DMS153 (cell line): ENCODE measurements around the gene ROR1.

ENCODE experiments used
- DNase-seq: peaks from one replicate; lab custom pipeline; 2025; lab: John Stamatoyannopoulos, UW

ROR1 gene

DNA sequence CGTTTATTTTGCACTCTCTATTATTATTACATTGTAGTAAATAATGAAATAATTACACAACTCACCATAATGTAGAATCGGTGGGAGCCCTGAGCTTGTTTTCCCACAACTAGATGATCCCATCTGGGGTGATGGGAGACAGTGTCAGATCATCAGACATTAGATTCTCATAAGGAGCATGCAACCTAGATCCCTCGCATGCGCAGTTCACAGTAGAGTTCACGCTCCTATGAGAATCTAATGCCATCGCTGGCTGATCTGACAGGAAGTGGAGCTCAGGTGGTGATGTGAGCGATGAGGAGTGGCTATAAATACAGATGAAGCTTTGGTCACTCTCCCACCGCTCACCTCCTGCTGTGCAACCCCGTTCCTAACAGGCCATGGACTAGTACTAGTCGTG lies 112.1 kb downstream of the ROR1 start:
- DNase-seq = no peak

DNA sequence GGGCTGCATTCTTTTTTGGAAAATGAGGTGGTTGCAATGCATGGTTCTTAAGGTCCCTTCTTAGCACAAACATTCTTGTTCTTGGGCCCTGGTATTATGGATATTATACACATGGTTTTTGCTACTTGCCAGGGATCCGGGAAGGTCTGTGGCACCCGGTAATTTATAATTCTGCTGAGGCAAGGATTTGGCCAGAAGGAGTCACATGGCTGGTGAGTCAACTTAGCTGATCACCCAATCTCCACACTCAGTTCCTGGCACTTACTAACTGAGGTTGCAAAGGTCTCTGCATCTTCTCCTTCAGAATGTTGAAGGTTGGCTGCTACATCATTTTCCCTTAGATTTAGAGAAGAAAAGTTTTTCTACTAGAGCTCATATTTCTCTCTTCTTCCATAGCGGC lies 112.5 kb downstream of the ROR1 start:
- DNase-seq = no peak

DNA sequence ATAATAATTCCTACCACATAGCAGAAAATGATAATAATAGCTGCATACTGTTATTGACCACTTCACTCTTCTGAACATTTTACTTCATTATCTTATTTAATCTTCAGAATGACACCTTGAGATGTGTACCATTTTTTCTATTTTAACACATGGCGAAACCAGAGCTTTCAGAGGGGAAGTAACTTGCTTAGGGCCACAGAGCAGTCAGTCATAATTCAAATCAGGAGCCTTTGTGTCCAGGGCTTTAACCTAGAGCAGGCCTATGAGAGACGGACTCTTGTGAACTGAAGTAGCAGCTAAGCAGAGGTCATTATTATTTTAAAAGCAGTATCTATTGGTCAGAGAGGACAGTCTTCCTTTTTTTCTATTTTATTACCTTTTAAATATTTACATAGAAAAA lies 114.0 kb downstream of the ROR1 start:
- DNase-seq = no peak

DNA sequence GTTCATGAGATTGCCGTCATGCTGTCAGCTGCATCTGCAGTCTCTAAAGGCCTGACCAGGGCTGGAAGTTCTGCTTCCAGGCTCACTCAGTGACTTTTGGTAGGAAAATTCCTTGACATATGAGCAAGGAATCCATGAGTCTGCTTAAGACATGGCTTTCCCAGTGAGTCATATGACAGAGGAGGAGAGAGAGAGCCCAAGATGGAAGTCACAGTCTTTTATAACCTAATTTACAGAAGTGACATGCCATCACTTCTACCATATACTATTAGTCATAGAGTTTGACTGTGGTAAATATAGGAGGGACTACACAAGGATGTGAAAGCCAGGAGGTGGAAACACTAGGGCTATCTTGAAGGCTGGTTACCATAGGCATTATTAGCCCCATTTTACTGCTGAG lies 115.2 kb downstream of the ROR1 start:
- DNase-seq = no peak

DNA sequence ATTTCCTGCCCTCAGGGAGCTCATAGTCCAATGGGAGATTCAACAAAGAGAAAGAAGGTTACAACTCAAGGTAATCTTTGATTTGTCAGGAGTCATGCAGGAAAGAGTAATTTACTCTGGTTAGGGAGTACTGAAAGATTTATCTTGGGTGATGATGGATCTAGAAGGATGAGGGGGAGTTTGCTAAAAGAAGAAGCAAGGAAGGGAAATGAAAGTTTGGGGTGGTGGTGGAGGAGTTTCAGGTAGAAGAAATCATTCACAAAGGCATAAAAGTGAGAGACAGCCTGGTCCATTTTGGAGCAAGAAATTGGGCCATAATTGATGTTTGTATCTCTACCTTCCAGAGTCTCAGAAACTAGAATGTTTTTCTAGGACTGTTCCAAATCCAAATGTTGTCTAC lies 116.7 kb downstream of the ROR1 start:
- DNase-seq = no peak

DNA sequence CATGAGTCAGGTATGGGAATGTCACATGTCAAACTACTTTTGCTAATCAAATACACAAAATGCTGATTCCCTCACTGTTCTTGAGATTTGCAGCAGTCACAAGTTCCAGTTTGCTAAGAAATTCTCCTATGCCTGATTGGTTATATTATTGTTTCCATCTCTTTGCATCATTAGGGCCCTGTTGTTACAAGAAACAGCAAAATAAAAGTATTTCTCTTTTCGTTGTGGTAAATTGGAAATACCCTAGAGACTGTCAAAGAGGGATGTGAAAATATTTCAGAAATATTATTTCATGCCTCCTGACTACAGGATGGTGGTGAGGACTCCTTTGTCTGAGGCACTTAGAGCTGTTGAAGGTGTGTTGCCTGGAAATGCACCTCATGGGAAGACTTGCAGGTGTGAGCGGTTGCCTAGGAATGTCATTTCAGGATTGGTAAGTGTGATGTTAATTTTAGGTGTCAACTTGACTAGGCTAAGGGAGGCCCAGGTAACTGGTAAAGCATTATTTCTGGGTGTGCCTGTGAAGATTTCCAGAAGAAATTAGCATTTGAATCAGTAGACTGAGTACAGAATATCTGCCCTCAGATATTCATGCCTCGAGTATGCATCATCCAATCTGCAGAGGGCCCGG lies 117.4 kb downstream of the ROR1 start:
- DNase-seq = no peak

DNA sequence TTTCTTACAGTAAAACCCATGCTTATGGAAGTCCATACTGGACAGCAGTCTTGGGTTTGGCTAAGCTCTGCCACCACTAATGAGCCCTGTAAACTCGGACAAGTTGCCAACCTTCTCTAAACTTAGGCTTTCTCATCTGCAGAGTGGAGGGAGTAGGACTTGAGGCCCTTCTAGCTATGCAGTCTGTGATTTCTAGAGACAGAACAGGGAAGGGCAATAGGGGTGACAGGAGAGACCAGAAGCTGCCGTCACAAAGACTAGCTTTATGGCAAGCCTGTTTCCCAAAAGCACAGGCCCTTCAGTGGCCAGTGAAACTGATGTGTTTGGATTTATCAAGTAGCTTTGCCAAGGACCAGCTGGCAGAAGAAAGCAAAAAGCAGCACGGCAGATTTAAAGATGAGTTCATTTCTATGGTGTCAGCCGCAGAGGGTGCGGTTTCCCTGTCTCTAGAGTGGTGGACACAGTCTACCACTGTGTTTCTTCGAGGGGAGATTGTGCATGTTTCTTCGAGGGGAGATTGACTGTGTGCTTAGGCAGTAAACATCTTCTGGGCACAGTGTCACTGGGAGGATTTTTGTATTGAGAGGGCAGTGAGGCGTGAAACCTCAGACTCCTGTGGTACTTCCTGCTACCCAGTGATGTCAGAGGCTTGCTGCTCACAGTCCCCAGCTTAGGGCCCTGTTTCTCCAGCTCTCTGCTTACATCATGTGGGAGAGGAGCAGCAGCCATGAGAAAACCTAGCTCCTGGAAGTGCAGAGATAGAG lies 119.0 kb downstream of the ROR1 start:
- peak; percentile 86 for DNase-seq

DNA sequence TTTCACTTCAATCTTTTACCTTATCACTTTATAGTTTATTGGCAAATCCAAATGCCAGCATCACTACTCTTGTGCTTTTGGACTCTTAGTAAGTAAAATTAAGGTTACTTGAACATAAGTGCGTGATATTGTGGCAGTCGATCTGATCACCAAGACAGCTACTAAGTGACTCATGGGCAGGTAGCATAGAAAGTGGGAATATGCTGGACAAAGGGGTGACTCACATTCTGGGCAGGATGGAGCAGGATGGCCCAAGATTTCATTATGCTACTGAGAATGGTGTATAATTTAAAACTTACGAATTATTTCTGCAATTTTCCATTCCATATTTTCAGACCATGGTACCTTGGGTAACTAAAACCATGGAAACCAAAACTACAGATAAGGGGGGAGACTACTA lies 120.2 kb downstream of the ROR1 start:
- no peak for DNase-seq

DNA sequence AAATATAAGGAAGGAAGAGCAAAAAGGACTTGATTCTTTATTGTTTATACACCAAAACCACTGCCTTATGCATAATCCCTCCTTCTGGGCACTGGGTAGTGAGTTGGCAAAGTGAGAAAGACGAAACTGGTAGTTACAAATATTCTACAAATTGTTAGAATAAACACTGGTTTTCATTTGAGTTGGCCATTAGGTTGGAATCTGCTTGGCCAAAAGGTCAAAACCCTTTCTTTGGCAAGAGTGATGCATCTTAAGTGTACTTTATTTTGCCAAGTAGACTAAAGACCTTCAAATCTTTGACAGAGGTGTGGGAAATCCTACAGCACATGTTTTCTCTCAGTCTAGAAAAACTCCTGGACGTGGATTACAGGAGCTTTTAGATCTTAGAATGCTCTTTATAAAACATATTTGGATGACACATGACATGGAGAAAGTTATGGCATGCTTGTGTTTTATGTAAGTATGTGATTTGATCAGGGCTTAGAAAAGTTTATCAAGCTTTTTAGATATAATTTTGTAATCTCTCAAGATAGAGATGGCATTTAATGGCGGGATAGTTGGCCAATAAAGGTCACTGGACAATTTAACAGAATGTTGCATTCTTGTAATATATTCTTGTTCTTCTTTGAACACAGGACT lies 120.9 kb downstream of the ROR1 start:
- DNase-seq = no peak

DNA sequence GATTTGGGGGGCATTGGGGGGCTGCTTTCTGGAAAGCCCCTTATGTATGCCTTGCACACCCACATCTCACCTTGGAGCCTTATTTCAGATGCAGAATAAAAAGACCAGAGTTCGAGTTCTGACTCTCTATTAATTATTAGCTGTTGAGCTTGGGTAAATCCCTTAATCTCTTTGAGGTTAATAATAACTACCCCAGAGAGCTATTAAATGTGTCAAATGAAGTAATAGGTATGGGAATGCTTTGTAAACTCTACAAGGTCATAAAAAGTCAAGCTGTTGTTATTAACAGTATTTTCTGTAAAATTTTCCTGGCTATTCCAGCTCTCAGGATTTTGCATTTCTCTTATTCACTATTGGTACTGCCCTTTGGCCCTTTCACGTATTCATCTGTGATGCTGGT lies 122.9 kb downstream of the ROR1 start:
- DNase-seq = no peak

DNA sequence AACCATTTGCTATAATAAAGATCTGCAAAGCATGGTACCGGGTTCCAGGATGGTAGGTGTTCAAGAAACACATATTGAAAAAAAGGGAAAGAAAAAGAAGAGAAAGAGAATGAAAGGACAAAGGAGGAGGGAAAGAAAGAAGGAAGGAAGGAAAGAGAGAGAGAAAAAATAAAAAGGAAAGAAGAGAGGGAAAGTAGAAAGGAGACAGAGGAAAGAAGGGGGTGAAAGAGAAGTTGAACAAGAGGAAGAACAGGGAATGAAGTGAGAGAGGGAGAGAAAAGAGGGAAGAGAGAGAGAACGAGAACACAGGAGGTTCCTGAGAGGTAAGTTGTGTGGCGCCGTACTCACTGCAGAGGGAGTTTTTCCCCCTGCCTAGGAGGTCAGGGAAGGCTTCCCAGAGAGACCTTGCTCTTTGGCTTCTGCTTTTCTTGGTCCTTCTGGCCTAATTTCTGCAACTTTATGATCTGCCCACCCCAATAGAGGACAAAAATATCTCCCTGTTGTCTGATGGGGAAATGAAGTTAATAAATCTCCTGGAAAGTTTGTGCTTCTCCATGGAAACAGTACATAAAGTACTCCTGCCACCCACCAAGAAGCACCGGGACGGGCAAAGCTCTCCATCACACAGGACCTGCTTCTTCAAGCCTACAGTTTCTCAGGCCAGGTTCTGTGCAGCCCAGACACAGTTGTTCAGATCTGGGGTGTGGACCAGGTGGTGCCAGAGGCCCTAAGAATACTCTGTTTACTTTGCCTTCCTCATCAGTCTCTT lies 124.8 kb downstream of the ROR1 start:
- no peak for DNase-seq

DNA sequence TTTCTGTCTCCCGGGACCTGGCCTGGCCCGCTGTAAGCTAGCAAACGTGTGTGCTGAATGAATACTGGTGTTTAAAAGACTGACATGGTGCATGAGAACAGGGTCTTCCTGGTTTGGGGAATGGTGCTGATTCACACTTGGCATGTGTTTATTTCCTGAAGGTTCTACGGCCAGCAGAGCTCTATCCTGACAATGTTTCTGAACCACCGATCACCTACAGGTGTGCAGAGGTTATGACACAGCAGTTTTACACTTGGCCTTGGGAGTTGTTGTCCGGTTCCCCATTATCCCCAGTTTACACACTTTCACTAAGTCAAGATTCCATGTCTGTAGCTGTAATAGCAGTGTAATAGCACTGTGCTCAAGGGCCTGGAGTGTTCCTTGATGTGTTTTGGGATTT lies 127.3 kb downstream of the ROR1 start:
- no peak for DNase-seq

DNA sequence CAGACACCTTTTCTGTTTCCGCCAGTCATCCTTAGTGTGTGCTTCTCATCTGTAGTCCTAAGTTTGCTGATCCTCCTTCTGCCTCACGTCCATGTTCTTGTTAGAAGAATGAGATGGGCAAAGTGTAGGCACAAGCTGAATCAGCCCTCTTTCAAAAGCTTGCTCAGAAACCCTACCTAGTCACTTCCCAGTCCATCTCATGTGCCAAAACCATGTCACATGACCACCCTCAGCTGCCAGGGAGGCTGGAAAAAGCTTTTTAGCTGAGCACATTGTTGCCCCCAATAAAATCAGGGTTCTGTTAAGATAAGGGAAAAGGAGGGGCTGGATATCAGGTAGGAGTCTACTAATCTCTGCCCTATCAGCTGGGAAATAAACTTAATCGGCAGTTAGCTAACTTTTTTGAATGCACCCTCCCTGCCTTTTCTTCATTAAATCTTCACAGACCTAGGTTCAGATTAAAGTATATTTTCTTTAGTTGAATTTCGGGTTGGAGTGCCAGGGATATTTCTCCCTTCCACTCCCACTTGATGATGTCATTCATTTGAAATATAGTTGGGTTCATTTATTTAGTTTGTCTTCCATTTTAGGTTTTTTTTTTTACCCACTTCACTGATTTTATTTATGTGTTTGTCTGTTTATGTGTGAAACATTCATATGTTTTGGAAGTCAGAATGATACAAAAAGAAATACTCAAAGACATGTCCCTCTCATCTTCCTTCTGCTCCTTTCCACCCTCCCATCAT lies 129.2 kb downstream of the ROR1 start:
- no peak for DNase-seq

DNA sequence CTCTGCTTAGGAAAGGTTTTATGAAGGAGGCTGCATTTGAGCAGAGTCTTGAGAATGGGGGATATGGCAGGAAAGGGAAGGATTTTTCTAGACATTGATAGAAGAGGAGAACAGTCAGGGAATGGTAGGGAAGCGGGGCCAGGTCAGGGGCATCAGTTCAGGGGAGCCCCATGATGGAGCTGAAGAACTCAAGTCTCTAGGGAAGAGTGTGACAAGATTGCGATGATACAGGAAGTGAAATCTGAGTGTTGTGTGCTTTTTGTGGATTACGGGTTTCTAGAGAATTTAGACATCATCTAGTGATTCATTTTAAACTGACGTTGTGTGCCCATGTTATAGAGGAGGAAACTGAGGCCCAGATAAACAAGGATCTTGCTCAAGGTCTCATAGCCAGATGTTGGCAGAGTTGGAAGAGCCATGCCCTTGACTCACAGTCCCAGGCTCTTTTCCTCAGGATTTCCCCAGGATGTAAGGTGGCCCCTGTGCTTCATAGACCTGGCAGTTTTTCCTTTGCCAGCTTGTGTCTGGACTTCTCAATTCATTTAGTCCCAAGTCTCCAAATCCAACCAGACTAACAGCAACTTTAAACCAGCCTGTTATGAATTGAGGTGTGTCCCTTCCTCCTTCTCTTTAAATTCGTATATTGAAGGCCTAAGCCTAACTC lies 130.3 kb downstream of the ROR1 start:
- no peak for DNase-seq

DNA sequence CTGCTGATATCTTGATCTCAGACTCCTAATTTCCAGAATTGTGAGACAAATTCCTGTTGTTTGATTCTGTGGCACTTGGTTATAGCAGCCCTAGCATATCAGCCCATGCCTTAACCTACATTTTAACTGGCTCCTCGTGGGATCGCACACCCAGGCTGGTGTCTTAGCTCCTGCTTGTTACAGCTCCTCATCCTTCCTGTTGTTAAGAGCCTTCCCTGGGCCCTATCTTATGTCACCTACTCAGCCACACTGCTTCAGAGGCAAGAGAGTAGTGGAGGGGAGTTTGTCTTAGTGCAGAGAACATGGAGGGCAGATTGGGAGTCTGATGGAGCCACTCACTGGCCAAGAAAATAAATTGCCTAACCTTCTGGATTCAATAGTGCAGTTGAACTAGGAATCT lies 131.0 kb downstream of the ROR1 start:
- no peak for DNase-seq

DNA sequence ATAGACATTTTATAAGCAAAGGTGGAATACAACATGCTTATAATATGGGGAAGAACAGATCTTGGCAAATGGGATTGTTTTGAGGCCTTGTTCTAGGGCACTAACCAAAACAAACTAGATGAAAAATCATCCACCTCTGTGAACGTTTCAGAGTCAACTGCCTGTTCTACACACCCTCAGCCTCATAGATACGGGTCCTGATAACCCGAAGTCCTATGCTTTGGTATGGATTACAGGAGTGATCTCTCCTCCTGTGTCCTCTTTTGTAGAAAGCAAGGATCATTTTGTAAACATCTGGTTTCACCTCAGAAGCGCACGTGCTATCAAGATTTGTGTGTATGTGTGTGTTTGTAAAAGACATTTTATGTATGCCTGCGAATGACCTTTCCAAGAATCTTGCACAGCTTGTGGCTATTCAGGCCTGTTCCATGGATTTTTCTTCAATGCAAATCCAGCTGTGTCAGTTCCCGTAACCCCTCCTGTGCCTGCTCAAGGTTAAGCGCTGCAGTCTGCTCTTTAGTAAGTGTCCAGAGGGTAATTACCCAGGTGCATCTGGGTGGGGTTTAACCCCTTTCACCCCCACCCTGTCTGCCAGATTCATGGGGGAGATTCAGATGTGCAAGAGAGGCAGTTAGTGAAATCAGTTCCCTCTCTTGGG lies 132.4 kb downstream of the ROR1 start:
- DNase-seq = no peak

DNA sequence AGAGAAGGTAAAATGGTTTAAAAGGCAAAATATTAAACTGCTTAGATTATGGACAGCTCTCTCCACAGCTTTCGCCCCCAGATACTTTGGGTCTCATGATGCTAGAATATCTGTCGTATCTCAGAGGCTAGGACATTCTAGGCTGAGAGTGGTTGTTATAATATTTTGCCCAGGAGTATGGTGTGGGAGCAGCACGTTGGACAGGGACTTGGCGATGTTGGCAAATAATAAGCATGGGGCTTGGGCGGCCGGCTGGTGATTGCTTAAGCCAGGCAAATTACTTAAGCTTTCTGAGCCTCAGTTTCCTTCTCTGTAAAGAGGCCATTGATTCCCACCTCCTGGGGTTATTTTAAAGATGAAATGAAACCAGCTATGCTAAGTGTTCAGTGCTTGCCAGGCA lies 133.2 kb downstream of the ROR1 start:
- DNase-seq = no peak

DNA sequence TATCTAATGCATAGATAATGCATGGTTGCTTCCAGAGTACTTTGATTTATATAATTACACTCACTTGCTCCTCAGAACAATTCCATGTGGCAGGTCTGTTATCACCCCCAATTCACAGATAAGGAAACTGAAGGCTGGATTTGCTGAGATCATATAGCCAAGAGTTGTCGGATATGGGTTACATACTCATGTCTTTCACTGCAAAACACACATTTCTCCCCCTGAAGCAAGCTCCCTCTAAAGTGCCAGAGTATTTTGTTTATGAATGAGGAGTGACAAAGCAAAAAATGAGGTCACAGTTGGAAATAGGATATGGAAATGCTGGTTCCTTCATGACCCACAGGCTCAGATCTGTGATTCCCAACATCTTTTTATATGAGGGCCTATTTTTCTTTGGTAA lies 134.2 kb downstream of the ROR1 start:
- DNase-seq = no peak

DNA sequence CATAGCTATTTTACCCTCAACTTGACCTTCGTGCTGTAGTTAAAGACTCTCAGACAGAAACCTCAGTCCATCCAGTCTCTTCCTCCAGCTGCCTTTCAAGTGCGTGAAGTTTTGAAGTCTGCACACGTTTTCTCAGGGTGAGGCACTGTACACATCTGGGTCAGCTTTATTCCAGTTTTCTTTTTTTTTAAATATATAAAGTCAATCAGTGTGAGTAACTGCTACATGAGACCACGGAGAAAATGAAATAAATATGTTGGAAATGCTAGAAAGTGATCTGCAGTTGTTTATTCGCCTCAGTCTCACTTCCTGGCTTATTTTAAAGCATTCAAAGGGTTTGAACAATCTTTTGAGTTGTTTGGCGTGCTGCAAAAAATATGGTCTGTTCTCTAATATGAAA lies 135.7 kb downstream of the ROR1 start:
- no peak for DNase-seq

DNA sequence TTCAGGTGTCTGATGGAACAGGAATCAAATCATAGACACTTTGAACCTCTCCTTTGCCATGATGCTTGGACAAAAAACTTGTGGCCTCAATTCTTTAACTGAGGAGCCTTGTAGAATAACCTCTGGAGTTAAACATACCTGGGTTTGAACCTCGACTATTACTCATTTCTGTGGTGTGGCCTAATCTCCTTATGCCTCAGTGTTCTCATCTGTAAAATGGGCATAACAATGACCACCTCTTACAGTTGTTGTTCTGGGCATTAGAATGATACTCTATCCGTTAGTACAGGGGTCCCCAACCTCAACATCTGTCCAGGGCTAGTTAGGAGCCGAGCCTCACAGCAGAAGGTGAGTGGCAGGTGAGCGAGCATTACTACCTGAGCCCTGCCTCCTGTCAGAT lies 137.2 kb downstream of the ROR1 start:
- DNase-seq = no peak

DNA sequence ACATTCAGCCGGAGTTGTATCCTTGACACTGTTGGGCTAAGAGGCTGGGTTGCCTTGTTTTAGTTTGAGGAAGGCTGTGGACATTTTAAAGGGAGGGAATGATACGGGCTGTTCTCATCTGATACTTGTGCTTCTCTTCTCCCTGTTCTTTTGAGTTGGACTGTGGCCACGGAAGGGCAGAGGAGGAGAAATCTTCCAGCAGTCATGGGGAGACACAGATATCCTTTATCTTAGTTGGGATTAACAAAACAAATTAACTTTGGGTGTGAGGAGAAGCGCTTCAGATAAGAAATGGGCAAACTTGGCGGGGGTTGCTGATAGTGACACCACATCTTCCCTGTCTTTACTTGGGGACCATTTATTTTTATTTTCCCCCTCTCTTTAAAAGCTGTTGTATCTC lies 138.8 kb downstream of the ROR1 start:
- DNase-seq = no peak
